Spleen (tissue), 11 donors: ENCODE measurements around the gene CLIP1. TPM values are rescaled to one million over a fixed set of nuclear protein-coding genes. Genes with fewer than 3 reads are reported as not detected.

Experiments
- DNase-seq: peaks from one replicate; pipeline ENCODE4 v3.0.0-alpha.2; 2020
- H3K27ac ChIP-seq, 8 donors: fragments of 200-600 bp; sonication (generic) in 7 of 8; 1 replicate in 4 of 8; 2 replicates in 4 of 8; pipeline versions ENCODE4 v1.5.0 to v1.8.0; 2016 to 2021; ENCODE audit warnings: inconsistent platforms in 4 of 8, mild to moderate bottlenecking in 4 of 8, moderate library complexity in 1 of 8
- H3K27me3 ChIP-seq, 7 donors: fragments of 200-600 bp; sonication (generic) in 6 of 7; replicated peaks in 1 of 7; 1 replicate in 4 of 7; 2 replicates in 3 of 7; pipeline versions ENCODE4 v1.5.0 to v1.8.0; 2016 to 2021; ENCODE audit warnings: inconsistent platforms in 3 of 7, mild to moderate bottlenecking in 1 of 7
- H3K36me3 ChIP-seq, 6 donors: fragments of 200-600 bp; sonication (generic) in 5 of 6; 1 replicate in 4 of 6; 2 replicates in 2 of 6; pipeline versions ENCODE4 v1.5.0 to v1.8.0; 2016 to 2021; ENCODE audit warnings: inconsistent platforms in 2 of 6
- H3K4me1 ChIP-seq, 6 donors: fragments of 200-600 bp; sonication (generic) in 5 of 6; 1 replicate in 3 of 6; 2 replicates in 3 of 6; pipeline versions ENCODE4 v1.5.0 to v1.8.0; 2016 to 2021; ENCODE audit warnings: inconsistent platforms in 3 of 6
- H3K4me3 ChIP-seq, 8 donors: fragments of 200-600 bp; sonication (generic) in 7 of 8; 1 replicate in 4 of 8; 2 replicates in 4 of 8; pipeline versions ENCODE4 v1.5.0 to v1.8.0; 2016 to 2021; ENCODE audit warnings: inconsistent platforms in 4 of 8, mild to moderate bottlenecking in 4 of 8, moderate library complexity in 2 of 8
- H3K9me3 ChIP-seq, 8 donors: fragments of 200-600 bp; sonication (generic) in 7 of 8; 1 replicate in 4 of 8; 2 replicates in 4 of 8; pipeline versions ENCODE4 v1.5.0 to v1.8.0; 2016 to 2021; ENCODE audit warnings: inconsistent platforms in 4 of 8
- CTCF ChIP-seq, 11 experiments: fragments of 200-600 bp in 7 of 11; fragments of 450-650 bp in 4 of 11; sonication (generic) in 4 of 11; IDR thresholded peaks in 8 of 11; conservative IDR thresholded peaks in 3 of 11; 1 replicate in 7 of 11; 2 replicates in 4 of 11; pipeline versions ENCODE4 v1.4.0 to v1.8.0; 2016 to 2021; ENCODE audit warnings: antibody characterized with exemption in 11 of 11, inconsistent platforms in 4 of 11, mild to moderate bottlenecking in 1 of 11
- POLR2A ChIP-seq, 3 donors: fragments of 450-650 bp; IDR thresholded peaks; one replicate each; pipeline ENCODE4 v1.5.1; 2017; ENCODE audit warnings: antibody characterized with exemption in 3 of 3, mild to moderate bottlenecking in 1 of 3
- POLR2AphosphoS5 ChIP-seq, 3 donors: sonication (generic); formaldehyde crosslinking; IDR thresholded peaks; one replicate each; pipeline ENCODE4 v1.5.1; 2017; ENCODE audit warnings: antibody characterized with exemption in 3 of 3
- WGBS, 5 donors: extraction: QIAGEN DNeasy Blood & Tissue Kit in 3 of 5; methylation state at CpG; one replicate each; pipeline versions ENCODE4 v1.1.5 to v1.1.7; 2013 to 2018; 5-methylcytosine and 5-hydroxymethylcytosine counted together
- intact Hi-C: fragments of 100-400 bp; cut with DNase I; formaldehyde crosslinking; loops from one replicate; pipeline ENCODE4 v1.15.0; 2023; ENCODE audit warnings: low total_unique reads
- polyA plus RNA-seq, 3 donors: library from polyadenylated mRNA; stranded (reverse); fragments of 200-250 nt; gene quantifications; one replicate each; pipeline ENCODE4 v1.2.1, GENCODE V29; 2013
- total RNA-seq, 7 donors: library from RNA; depleted of rRNA in 3 of 7; stranded (reverse); fragments of >200 nt in 3 of 7; fragmentation: NEBNext Ultra II Directional in 4 of 7; extraction: Animal tissue kit (Norgen Biotek cat#: 25700) in 4 of 7; gene quantifications; one replicate each; pipeline versions ENCODE4 v1.1.0 to v1.2.1, GENCODE V29; 2016 to 2021
- donor health status: healthy with polysubstance abuse.
- donor health status: DM: no; HTN: no; CAD: no; lungs with moderate emphysema.
- donor health status: DM: no; HTN: no; CAD: no.
- donor health status: Bipolar disorder and iron deficiency.
- donor health status: healthy.
- donor health status: DM: no; HTN: no; CAD: no.
- donor health status: DM: yes; HTN: yes; CAD: no.

Gene CLIP1
- total and polyA plus RNA-seq, 10 donors: 7.8 to 80.2 (median 57.2) TPM

DNA sequence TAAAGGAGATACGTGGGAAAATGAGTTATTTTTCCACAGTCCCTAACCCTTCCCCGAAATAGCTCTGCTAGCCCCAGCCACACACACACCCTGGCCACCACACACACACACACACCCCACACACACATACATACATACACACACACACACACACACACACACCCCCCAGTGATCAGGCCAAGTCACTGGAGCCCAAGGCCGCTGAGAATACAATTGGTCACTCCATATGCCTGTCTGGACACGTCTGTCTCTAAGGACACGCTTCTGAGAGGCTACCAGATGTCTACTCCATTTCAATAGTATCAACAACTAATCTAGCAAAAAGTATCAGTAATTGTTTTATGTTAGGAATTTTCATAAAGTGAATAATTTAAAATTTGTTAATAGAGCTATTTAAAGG, 183.6 kb downstream of the CLIP1 start:
- WGBS, 5 donors: 93 to 99% (median 96%) methylated on average over 5 of the region's 5 CpGs
- intact Hi-C loops: no loop called here
- peaks cover 0 to 10% (median 3%) of the 10 kb centered on the region in 6 donors for H3K4me1 ChIP-seq
- no peak overlapping the region for H3K4me3 ChIP-seq
- H3K27me3 ChIP-seq: no peaks in the 10 kb centered on the region
- no peak for DNase-seq
- no peaks in the 10 kb centered on the region for H3K9me3 ChIP-seq
- H3K27ac ChIP-seq: no peak overlapping the region
- TF ChIP-seq POLR2AphosphoS5 (IDR thresholded peaks at IDR 0.05) (no peak), CTCF (IDR thresholded peaks at IDR 0.05 in 8 of 11, conservative IDR thresholded peaks at IDR 0.05 in 3 of 11) (no peak), POLR2A (IDR thresholded peaks at IDR 0.05) (no peak)
- H3K36me3 ChIP-seq: peaks cover 0 to 100% (median 69%) of the 10 kb centered on the region in 6 donors

- no peak for TF ChIP-seq POLR2A (IDR thresholded peaks at IDR 0.05)
- TF ChIP-seq POLR2AphosphoS5 (IDR thresholded peaks at IDR 0.05): peak in 1 of 3 donors; percentile 29
- Histone ChIP-seq H3K9me3 (no peaks in the 10 kb centered on the region), H3K4me3 (no peak overlapping the region), H3K27me3 (no peaks in the 10 kb centered on the region), H3K4me1 (peaks cover 0 to 6% (median 0%) of the 10 kb centered on the region in 6 donors), H3K36me3 (peaks cover 0 to 100% (median 78%) of the 10 kb centered on the region in 6 donors), H3K27ac (peak overlapping the region in 2 of 8 donors; percentile 1)
- intact Hi-C loops: no loop called here
- 48 to 85% (median 72%) methylated on average over 7 of the region's 7 CpGs for WGBS, 5 donors
- no peak for DNase-seq
These were observed 186.7 kb downstream of the CLIP1 start for GRCh38 chr12:122235741-122236140.

- H3K36me3 ChIP-seq: peaks cover 0 to 91% (median 79%) of the 10 kb centered on the region in 6 donors
- no peaks in the 10 kb centered on the region for H3K9me3 ChIP-seq
- TF ChIP-seq POLR2A (IDR thresholded peaks at IDR 0.05): no peak
- TF ChIP-seq CTCF (IDR thresholded peaks at IDR 0.05 in 8 of 11, conservative IDR thresholded peaks at IDR 0.05 in 3 of 11): no peak
- TF ChIP-seq POLR2AphosphoS5 (IDR thresholded peaks at IDR 0.05): no peak
- intact Hi-C loops: no loop called here
- 94 to 99% (median 97%) methylated on average over 10 of the region's 10 CpGs for WGBS, 5 donors
- peaks cover 0 to 14% (median 0%) of the 10 kb centered on the region in 6 donors for H3K4me1 ChIP-seq
- no peak for DNase-seq
- H3K4me3 ChIP-seq: no peak overlapping the region
- no peaks in the 10 kb centered on the region for H3K27me3 ChIP-seq
- no peak overlapping the region for H3K27ac ChIP-seq
These were observed 189.8 kb downstream of the CLIP1 start for GRCh38 chr12:122232691-122233090.

GRCh38 chr12:122230798-122231197, 191.7 kb downstream of the CLIP1 start:
- Histone ChIP-seq H3K9me3 (no peaks in the 10 kb centered on the region), H3K36me3 (peaks cover 0 to 72% (median 64%) of the 10 kb centered on the region in 6 donors), H3K4me1 (peaks cover 6 to 23% (median 12%) of the 10 kb centered on the region in 6 donors), H3K4me3 (no peak overlapping the region), H3K27me3 (no peaks in the 10 kb centered on the region), H3K27ac (no peak overlapping the region)
- intact Hi-C loops: no loop called here
- no peak for DNase-seq
- WGBS, 5 donors: 71 to 93% (median 79%) methylated on average over 6 of the region's 6 CpGs
- TF ChIP-seq POLR2AphosphoS5 (IDR thresholded peaks at IDR 0.05) (no peak), CTCF (IDR thresholded peaks at IDR 0.05 in 8 of 11, conservative IDR thresholded peaks at IDR 0.05 in 3 of 11) (no peak), POLR2A (IDR thresholded peaks at IDR 0.05) (no peak)
